Liver (tissue), 5 donors: ENCODE measurements around the gene C16orf78. TPM values are rescaled to one million over a fixed set of nuclear protein-coding genes. Genes with fewer than 3 reads are reported as not detected.

Experiments
- RAD21 ChIP-seq, 2 donors: IDR thresholded peaks; 2 replicates each; pipeline ENCODE4 v1.6.1; 2016; ENCODE audit warnings: antibody characterized with exemption in 2 of 2, mild to moderate bottlenecking in 2 of 2
- SP1 ChIP-seq: IDR thresholded peaks from 2 replicates; pipeline ENCODE4 v1.6.1; 2018; ENCODE audit warnings: antibody characterized with exemption, mild to moderate bottlenecking
- polyA plus RNA-seq, 2 donors: library from polyadenylated mRNA; stranded (reverse) in 1 of 2; unstranded in 1 of 2; fragments of 200-250 nt in 1 of 2; fragments of >200 nt in 1 of 2; fragmentation: Nextera tagmentation in 1 of 2; extraction: Ambion mirVana in 1 of 2; gene quantifications; one replicate each; pipeline versions ENCODE4 v1.2.1 to v1.2.3, GENCODE V29; 2013 to 2015
- total RNA-seq, 2 donors: library from RNA; depleted of rRNA; stranded (reverse); fragments of >200 nt; gene quantifications; one replicate each; pipeline ENCODE4 v1.2.3, GENCODE V29; 2014
- TF ChIP-seq, protein P1 (sequence below): IDR thresholded peaks from 2 replicates; pipeline ENCODE4 v1.6.1; 2016; ENCODE audit warnings: antibody characterized with exemption, mild to moderate bottlenecking
- donor health status: healthy.
- donor health status: healthy.
- donor health status: healthy.

Gene C16orf78
- total and polyA plus RNA-seq, 4 donors = not detected

DNA sequence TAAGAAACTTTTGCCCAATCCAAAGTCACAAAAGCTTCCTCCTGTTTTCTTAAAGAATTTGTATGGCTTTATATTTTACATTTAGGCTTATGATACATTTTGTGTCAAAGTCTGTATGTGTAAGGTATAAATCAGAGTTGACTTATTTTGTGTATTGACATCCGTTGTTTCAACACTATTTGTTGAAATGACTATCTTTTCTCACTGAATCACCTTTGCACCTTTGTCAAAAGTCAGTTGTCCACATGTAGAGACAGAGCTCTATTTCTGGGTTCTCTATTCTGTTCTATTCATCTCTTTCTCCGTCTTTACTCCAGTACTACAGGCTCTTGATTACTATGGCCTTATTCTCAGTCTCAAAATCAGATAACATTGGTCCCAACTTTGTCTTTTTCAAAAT is 73.2 kb downstream of the C16orf78 start (continued):
- TF ChIP-seq, protein P1, sequence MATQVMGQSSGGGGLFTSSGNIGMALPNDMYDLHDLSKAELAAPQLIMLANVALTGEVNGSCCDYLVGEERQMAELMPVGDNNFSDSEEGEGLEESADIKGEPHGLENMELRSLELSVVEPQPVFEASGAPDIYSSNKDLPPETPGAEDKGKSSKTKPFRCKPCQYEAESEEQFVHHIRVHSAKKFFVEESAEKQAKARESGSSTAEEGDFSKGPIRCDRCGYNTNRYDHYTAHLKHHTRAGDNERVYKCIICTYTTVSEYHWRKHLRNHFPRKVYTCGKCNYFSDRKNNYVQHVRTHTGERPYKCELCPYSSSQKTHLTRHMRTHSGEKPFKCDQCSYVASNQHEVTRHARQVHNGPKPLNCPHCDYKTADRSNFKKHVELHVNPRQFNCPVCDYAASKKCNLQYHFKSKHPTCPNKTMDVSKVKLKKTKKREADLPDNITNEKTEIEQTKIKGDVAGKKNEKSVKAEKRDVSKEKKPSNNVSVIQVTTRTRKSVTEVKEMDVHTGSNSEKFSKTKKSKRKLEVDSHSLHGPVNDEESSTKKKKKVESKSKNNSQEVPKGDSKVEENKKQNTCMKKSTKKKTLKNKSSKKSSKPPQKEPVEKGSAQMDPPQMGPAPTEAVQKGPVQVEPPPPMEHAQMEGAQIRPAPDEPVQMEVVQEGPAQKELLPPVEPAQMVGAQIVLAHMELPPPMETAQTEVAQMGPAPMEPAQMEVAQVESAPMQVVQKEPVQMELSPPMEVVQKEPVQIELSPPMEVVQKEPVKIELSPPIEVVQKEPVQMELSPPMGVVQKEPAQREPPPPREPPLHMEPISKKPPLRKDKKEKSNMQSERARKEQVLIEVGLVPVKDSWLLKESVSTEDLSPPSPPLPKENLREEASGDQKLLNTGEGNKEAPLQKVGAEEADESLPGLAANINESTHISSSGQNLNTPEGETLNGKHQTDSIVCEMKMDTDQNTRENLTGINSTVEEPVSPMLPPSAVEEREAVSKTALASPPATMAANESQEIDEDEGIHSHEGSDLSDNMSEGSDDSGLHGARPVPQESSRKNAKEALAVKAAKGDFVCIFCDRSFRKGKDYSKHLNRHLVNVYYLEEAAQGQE = peak; percentile 40
- TF ChIP-seq SP1 (peak; percentile 78), RAD21 (IDR thresholded peaks at IDR 0.05) (peak in 1 of 2 donors; percentile 12)

Other genes with a start within 250 kb of the C16orf78 start
- gene CBLN1, start 92.0 kb upstream of the C16orf78 start, total RNA-seq = under 1 TPM in 1 of 2 donors, not detected in 1; 0.33 TPM
- under 1 TPM; 0.14 to 0.55 TPM for gene CBLN1, start 92.0 kb upstream of the C16orf78 start, polyA plus RNA-seq